Common myeloid progenitor, CD34-positive (primary cell): Measurements from ENCODE around the gene FBLN1.

Experiments used
- CTCF ChIA-PET: fragments of 350-600 bp; sonication (Branson Sonifier 250); formaldehyde crosslinking; loops from one replicate; lab custom pipeline; 2021; ENCODE audit warnings: antibody characterized with exemption; lab: Charles Lee
- POLR2A ChIA-PET: fragments of 350-600 bp; sonication (Branson Sonifier 250); formaldehyde crosslinking; loops from one replicate; lab custom pipeline; 2021; ENCODE audit warnings: antibody characterized with exemption; lab: Charles Lee
- DNase-seq, 3 donors: peaks; one replicate each; pipeline versions ENCODE4 v3.0.0 to v3.0.0-alpha.2; 2013
- H3K27ac ChIP-seq, 2 experiments: 1 replicate in 1 of 2; 2 replicates in 1 of 2; pipeline ENCODE4 v1.7.0; 2013; ENCODE audit warnings: inconsistent platforms in 2 of 2, low read length in 2 of 2, mild to moderate bottlenecking in 2 of 2, low read depth in 1 of 2, moderate library complexity in 1 of 2; ENCODE audit not compliant: severe bottlenecking in 2 of 2, insufficient read depth in 1 of 2, poor library complexity in 1 of 2
- H3K27me3 ChIP-seq, 5 experiments: replicated peaks in 2 of 5; 1 replicate in 3 of 5; 2 replicates in 2 of 5; pipeline versions ENCODE4 v1.6.1 to v1.7.0; 2013; ENCODE audit warnings: low read length in 4 of 5, mild to moderate bottlenecking in 2 of 5, moderate library complexity in 2 of 5, inconsistent platforms in 1 of 5; ENCODE audit not compliant: insufficient read depth in 5 of 5, control insufficient read depth in 4 of 5
- H3K36me3 ChIP-seq, 4 experiments: 1 replicate in 2 of 4; 2 replicates in 2 of 4; pipeline versions ENCODE4 v1.6.1 to v1.7.0; 2013; ENCODE audit warnings: low read length in 3 of 4, control low read depth in 1 of 4, mild to moderate bottlenecking in 1 of 4; ENCODE audit not compliant: control insufficient read depth in 4 of 4, insufficient read depth in 4 of 4
- H3K4me1 ChIP-seq, 4 experiments: 1 replicate in 3 of 4; 2 replicates in 1 of 4; pipeline versions ENCODE4 v1.6.1 to v1.7.1; 2013; ENCODE audit warnings: low read length in 3 of 4, mild to moderate bottlenecking in 3 of 4, control low read depth in 1 of 4, inconsistent platforms in 1 of 4, moderate library complexity in 1 of 4; ENCODE audit not compliant: control insufficient read depth in 4 of 4, insufficient read depth in 4 of 4; ENCODE audit errors: control extremely low read depth in 1 of 4
- H3K4me3 ChIP-seq, 7 experiments: 1 replicate in 4 of 7; 2 replicates in 3 of 7; pipeline versions ENCODE4 v1.5.1 to v1.7.0; 2013; ENCODE audit warnings: mild to moderate bottlenecking in 7 of 7, low read length in 6 of 7, moderate library complexity in 6 of 7, inconsistent platforms in 2 of 7, low read depth in 2 of 7, control low read depth in 1 of 7; ENCODE audit not compliant: insufficient read depth in 4 of 7, control insufficient read depth in 1 of 7; ENCODE audit errors: extremely low read depth in 1 of 7
- H3K9me3 ChIP-seq, 5 experiments: 1 replicate in 4 of 5; 2 replicates in 1 of 5; pipeline versions ENCODE4 v1.6.1 to v1.7.1; 2013; ENCODE audit warnings: low read length in 4 of 5, mild to moderate bottlenecking in 2 of 5, inconsistent platforms in 1 of 5, low read depth in 1 of 5, moderate library complexity in 1 of 5; ENCODE audit not compliant: control insufficient read depth in 4 of 5, insufficient read depth in 2 of 5; ENCODE audit errors: control extremely low read depth in 1 of 5
- WGBS: methylation state at CpG from one replicate; pipeline ENCODE4 v1.1.5; 2013; ENCODE audit not compliant: insufficient coverage; 5-methylcytosine and 5-hydroxymethylcytosine counted together

Gene FBLN1

GRCh38 chr22:45476814-45477213, 25.9 kb upstream of the FBLN1 start:
- Histone ChIP-seq H3K27me3 (peaks cover 0 to 2% (median 0%) of the 10 kb centered on the region in 5 experiments), H3K9me3 (peaks cover 0 to 7% (median 5%) of the 10 kb centered on the region in 5 experiments), H3K27ac (no peak overlapping the region), H3K4me1 (no peaks in the 10 kb centered on the region), H3K4me3 (no peak overlapping the region), H3K36me3 (no peaks in the 10 kb centered on the region)
- no peak for DNase-seq
- ChIA-PET CTCF (no interaction called here), POLR2A (no interaction called here)
- WGBS = 90% methylated on average over 6 of the region's 6 CpGs

DNA sequence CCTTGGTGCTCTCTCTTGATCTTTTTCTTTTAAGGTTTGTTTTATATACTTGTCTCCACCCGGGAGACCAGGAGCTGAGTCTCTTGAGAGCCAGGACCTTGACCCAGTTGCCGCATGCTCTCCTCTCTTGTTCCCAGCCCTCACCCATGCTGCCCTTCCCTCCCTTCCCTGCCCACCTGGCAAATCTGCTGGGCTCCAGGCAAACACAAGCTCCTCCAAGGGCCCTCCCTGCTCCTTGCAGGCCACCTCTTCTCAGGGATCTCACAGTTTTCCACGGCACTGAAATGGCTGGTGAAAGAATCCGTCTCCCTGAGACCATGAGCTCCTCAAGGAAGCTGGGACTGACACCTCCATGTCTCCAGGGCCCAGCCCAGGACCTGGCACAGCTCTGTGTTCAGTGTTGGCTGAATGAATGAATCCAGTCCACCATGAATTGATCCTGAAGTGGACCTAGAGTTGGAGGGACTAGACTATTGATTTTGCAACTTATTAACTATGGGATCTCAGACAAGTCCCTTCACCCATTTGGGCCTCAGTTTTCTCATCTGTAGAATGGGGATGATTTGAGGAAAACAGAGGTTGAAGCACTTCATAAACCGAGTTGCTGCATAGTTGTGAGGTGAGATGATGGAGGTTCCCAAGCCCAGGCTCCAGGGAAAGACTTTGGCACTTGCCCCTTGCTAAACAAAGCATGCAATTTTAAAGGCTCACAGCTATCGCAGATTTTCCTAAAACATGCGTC, 25.1 kb upstream of the FBLN1 start:
- no peak for DNase-seq
- 92% methylated on average over 5 of the region's 7 CpGs for WGBS
- Histone ChIP-seq H3K27ac (no peak overlapping the region), H3K4me1 (no peaks in the 10 kb centered on the region), H3K9me3 (peaks cover 0 to 7% (median 5%) of the 10 kb centered on the region in 5 experiments), H3K4me3 (no peak overlapping the region), H3K36me3 (no peaks in the 10 kb centered on the region), H3K27me3 (peaks cover 0 to 2% (median 0%) of the 10 kb centered on the region in 5 experiments)
- ChIA-PET CTCF (no interaction called here), POLR2A (no interaction called here)

DNA sequence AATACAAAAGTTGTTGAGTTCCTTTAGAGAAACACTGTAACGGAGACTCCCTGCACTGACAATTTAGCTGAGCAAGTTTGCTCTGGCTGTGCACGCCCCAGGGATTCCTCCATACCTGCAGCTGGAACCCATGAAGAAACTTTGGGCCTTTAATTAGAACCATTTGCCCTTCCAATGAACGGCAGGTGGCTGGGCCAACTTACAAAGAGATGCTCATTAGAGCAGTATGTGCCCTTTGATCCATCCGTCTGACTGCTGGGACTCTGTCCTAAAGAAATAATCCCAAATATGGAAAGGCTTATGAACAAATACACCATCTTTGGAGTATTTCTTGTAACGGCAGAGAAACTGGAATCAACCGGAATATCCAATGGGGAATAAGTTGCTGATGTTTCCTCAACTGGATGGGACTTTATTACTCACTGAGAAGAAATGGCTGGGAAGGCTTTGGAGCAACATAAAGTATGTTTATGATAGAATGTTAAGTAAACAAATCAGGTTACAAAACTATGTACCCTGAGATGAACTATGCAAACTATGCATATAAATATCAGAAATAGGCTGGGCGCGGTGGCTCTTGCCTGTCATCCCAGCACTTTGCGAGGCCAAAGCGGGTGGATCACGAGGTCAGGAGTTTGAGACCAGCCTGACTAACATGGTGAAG, 24.4 kb upstream of the FBLN1 start:
- Histone ChIP-seq H3K27me3 (peaks cover 0 to 2% (median 0%) of the 10 kb centered on the region in 5 experiments), H3K27ac (no peak overlapping the region), H3K4me3 (no peak overlapping the region), H3K36me3 (no peaks in the 10 kb centered on the region), H3K4me1 (no peaks in the 10 kb centered on the region), H3K9me3 (peaks cover 0 to 7% (median 5%) of the 10 kb centered on the region in 5 experiments)
- ChIA-PET POLR2A (no interaction called here), CTCF (no interaction called here)
- 96% methylated on average over 7 of the region's 11 CpGs for WGBS
- no peak for DNase-seq

- 95% methylated on average over 3 of the region's 3 CpGs for WGBS
- Histone ChIP-seq H3K9me3 (peaks cover 0 to 7% (median 5%) of the 10 kb centered on the region in 5 experiments), H3K27me3 (peaks cover 0 to 2% (median 0%) of the 10 kb centered on the region in 5 experiments), H3K27ac (no peak overlapping the region), H3K4me1 (no peaks in the 10 kb centered on the region), H3K36me3 (no peaks in the 10 kb centered on the region), H3K4me3 (no peak overlapping the region)
- CTCF ChIA-PET = no interaction called here
- no peak for DNase-seq
- POLR2A ChIA-PET = no interaction called here
Measured at GRCh38 chr22:45480717-45481116, 22.0 kb upstream of the FBLN1 start.

DNA sequence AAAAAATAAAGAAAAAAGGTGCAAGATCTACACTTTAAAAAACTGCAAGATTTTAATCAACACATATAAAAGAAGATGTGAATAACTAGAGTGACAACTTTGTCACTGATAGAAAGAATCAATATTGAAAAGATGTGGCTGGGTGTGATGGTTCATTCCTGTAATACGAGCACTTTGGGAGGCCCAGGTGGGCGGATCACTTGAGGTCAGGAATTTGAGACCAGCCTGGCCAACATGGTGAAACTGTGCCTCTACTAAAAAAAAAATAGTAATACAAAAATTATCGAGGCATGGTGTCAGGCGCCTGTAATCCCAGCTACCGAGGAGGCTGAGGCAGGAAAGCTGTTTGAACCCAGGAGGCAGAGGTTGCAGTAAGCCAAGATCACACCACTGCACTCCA, 21.0 kb upstream of the FBLN1 start:
- H3K9me3 ChIP-seq = peaks cover 0 to 7% (median 5%) of the 10 kb centered on the region in 5 experiments
- no peaks in the 10 kb centered on the region for H3K36me3 ChIP-seq
- peaks cover 0 to 2% (median 0%) of the 10 kb centered on the region in 5 experiments for H3K27me3 ChIP-seq
- 80% methylated on average over 1 of the region's 5 CpGs for WGBS
- POLR2A ChIA-PET = interaction anchor here (0.7 kb wide), 1 partner anchor 220 kb away, joined by 3 read pairs; no protein-coding TSS in a partner anchor
- CTCF ChIA-PET = no interaction called here
- no peak overlapping the region for H3K4me3 ChIP-seq
- H3K4me1 ChIP-seq = no peaks in the 10 kb centered on the region
- no peak overlapping the region for H3K27ac ChIP-seq
- DNase-seq = no peak

DNA sequence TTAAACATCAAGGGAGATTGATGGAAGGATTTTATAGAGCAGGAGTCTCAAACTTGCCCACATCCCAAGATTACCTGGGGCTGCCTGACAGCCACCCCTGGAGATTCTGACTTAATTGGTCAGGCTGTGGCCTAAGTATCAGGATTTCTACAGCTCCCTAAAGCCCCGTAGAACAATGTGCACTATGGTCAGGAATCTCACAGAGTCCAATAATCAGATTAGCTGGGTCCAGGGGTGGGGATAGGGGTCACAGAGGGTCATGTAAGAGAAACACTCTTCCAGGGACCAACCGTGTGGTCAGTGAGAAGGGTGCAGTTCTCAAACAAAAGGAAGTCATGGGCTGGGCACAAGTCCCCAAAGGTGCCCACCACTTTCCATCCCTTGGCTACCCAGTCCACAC, 20.5 kb upstream of the FBLN1 start:
- no peak overlapping the region for H3K27ac ChIP-seq
- no peaks in the 10 kb centered on the region for H3K27me3 ChIP-seq
- ChIA-PET POLR2A (interaction anchor here (0.7 kb wide), 1 partner anchor 220 kb away, joined by 3 read pairs; no protein-coding TSS in a partner anchor), CTCF (no interaction called here)
- peaks cover 0 to 7% (median 5%) of the 10 kb centered on the region in 5 experiments for H3K9me3 ChIP-seq
- H3K4me1 ChIP-seq = no peaks in the 10 kb centered on the region
- H3K36me3 ChIP-seq = no peaks in the 10 kb centered on the region
- no peak overlapping the region for H3K4me3 ChIP-seq
- DNase-seq = no peak
- WGBS = 94% methylated on average over 2 of the region's 2 CpGs

- CTCF ChIA-PET = no interaction called here
Measured at GRCh38 chr22:45483319-45483718, 19.4 kb upstream of the FBLN1 start.

More at GRCh38 chr22:45483319-45483718, 19.4 kb upstream of the FBLN1 start:
- Histone ChIP-seq H3K36me3 (no peaks in the 10 kb centered on the region), H3K27ac (no peak overlapping the region), H3K9me3 (peaks cover 0 to 7% (median 5%) of the 10 kb centered on the region in 5 experiments), H3K27me3 (peaks cover 0 to 2% (median 0%) of the 10 kb centered on the region in 5 experiments), H3K4me3 (no peak overlapping the region), H3K4me1 (no peaks in the 10 kb centered on the region)
- no peak for DNase-seq
- POLR2A ChIA-PET = no interaction called here
- WGBS = 94% methylated on average over 2 of the region's 2 CpGs
